Kidney epithelial cell (primary cell): ENCODE measurements around the gene PGAP1. TPM values are rescaled to one million over a fixed set of nuclear protein-coding genes. Genes with fewer than 3 reads are reported as not detected.

Source experiments
- DNase-seq: peaks from one replicate; pipeline ENCODE4 v3.0.0-alpha.2; 2010; ENCODE audit warnings: low read depth
- H3K27me3 ChIP-seq: 2 replicates; pipeline ENCODE4 v1.6.0; 2011; ENCODE audit warnings: low read length; ENCODE audit not compliant: control insufficient read depth, insufficient read depth
- H3K36me3 ChIP-seq: 2 replicates; pipeline ENCODE4 v1.5.1; 2011; ENCODE audit warnings: low read length; ENCODE audit not compliant: control insufficient read depth, insufficient read depth
- H3K4me3 ChIP-seq: 2 replicates; pipeline ENCODE4 v1.5.1; 2011; ENCODE audit warnings: low read depth, mild to moderate bottlenecking, control low read depth, low read length
- CTCF ChIP-seq: IDR thresholded peaks from 2 replicates; pipeline ENCODE4 v1.5.1; 2011; ENCODE audit warnings: mild to moderate bottlenecking, moderate library complexity, low read length, control low read depth, inconsistent platforms; ENCODE audit not compliant: insufficient read depth, poor library complexity, severe bottlenecking
- total RNA-seq: library from RNA; depleted of rRNA; stranded (reverse); fragments of >200 nt; gene quantifications from 2 replicates; pipeline ENCODE4 v1.2.3, GENCODE V29; 2015

PGAP1 gene
- total RNA-seq, 1 donor from 2014 or later = 5.3 TPM

- Histone ChIP-seq H3K4me3 (peak overlapping the region; percentile 98), H3K36me3 (no peaks in the 10 kb centered on the region), H3K27me3 (no peaks in the 10 kb centered on the region)
- DNase-seq = no peak
- no peak for TF ChIP-seq CTCF
Observed at GRCh38 chr2:196927376-196928225, 1.1 kb upstream of the PGAP1 start.

GRCh38 chr2:196925768-196926561, 542 bp downstream of the PGAP1 start:
- TF ChIP-seq CTCF = no peak
- Histone ChIP-seq H3K4me3 (peak overlapping the region; percentile 98), H3K27me3 (no peaks in the 10 kb centered on the region), H3K36me3 (no peaks in the 10 kb centered on the region)
- no peak for DNase-seq

- H3K36me3 ChIP-seq = no peaks in the 10 kb centered on the region
- H3K4me3 ChIP-seq = peak overlapping the region; percentile 98
- no peak for TF ChIP-seq CTCF
- H3K27me3 ChIP-seq = no peaks in the 10 kb centered on the region
- DNase-seq = no peak
Observed at GRCh38 chr2:196925051-196925767, 1.3 kb downstream of the PGAP1 start.

GRCh38 chr2:196924051-196924450, 2.5 kb downstream of the PGAP1 start:
- Histone ChIP-seq H3K4me3 (no peak overlapping the region), H3K36me3 (no peaks in the 10 kb centered on the region)
- TF ChIP-seq CTCF = no peak

GRCh38 chr2:196918927-196919326, 7.6 kb downstream of the PGAP1 start:
- Histone ChIP-seq H3K4me3 (no peak overlapping the region), H3K36me3 (no peaks in the 10 kb centered on the region), H3K27me3 (no peaks in the 10 kb centered on the region)
- no peak for DNase-seq
- no peak for TF ChIP-seq CTCF

More at GRCh38 chr2:196924051-196924450, 2.5 kb downstream of the PGAP1 start:
- H3K27me3 ChIP-seq = no peaks in the 10 kb centered on the region
- DNase-seq = no peak
